ENCODE results near the gene LCP1. TPM values are rescaled to one million over a fixed set of nuclear protein-coding genes. Genes with fewer than 3 reads are reported as not detected.
A peak's percentile ranks its signal among the peaks of the same experiment; 100 is the strongest.

The LCP1 gene
- total and polyA plus RNA-seq, 5 experiments from 2014 or later, result 391 to 1,034 (median 834) TPM

GRCh38 chr13:46103037-46103436 lies 78.9 kb downstream of the LCP1 start:
- Mint-ChIP-seq H3K36me3 (no peaks in the 10 kb centered on the region), H3K4me1 (peaks cover 0 to 17% (median 9%) of the 10 kb centered on the region in 4 donors), H3K4me3 (no peak overlapping the region), H3K9me3 (no peaks in the 10 kb centered on the region), H3K27me3 (peaks cover 0 to 7% (median 2%) of the 10 kb centered on the region in 5 donors), H3K27ac (no peak overlapping the region)
- no peak for DNase-seq
- POLR2A ChIA-PET, result no interaction called here
- no peak for ATAC-seq

GRCh38 chr13:46102255-46102605 lies 79.7 kb downstream of the LCP1 start:
- DNase-seq, result no peak
- H3K27ac Mint-ChIP-seq, result no peak overlapping the region
- POLR2A ChIA-PET, result no interaction called here
- no peaks in the 10 kb centered on the region for H3K9me3 Mint-ChIP-seq
- H3K27me3 Mint-ChIP-seq, result no peaks in the 10 kb centered on the region
- no peak for ATAC-seq
- H3K4me1 Mint-ChIP-seq, result peaks cover 0 to 14% (median 5%) of the 10 kb centered on the region in 4 donors
- H3K4me3 Mint-ChIP-seq, result no peak overlapping the region
- no peaks in the 10 kb centered on the region for H3K36me3 Mint-ChIP-seq

GRCh38 chr13:46101484-46102254 lies 80.3 kb downstream of the LCP1 start:
- H3K27ac Mint-ChIP-seq, result no peak overlapping the region
- POLR2A ChIA-PET, result no interaction called here
- no peak for DNase-seq
- H3K27me3 Mint-ChIP-seq, result peaks cover 0 to 4% (median 2%) of the 10 kb centered on the region in 5 donors
- no peak for ATAC-seq
- no peaks in the 10 kb centered on the region for H3K9me3 Mint-ChIP-seq
- no peak overlapping the region for H3K4me3 Mint-ChIP-seq
- peaks cover 0 to 8% (median 0%) of the 10 kb centered on the region in 4 donors for H3K4me1 Mint-ChIP-seq
- H3K36me3 Mint-ChIP-seq, result no peaks in the 10 kb centered on the region

- Mint-ChIP-seq H3K4me3 (no peak overlapping the region), H3K4me1 (peaks cover 0 to 7% (median 0%) of the 10 kb centered on the region in 4 donors), H3K36me3 (no peaks in the 10 kb centered on the region), H3K27me3 (peaks cover 2 to 8% (median 8%) of the 10 kb centered on the region in 5 donors), H3K27ac (no peak overlapping the region), H3K9me3 (no peaks in the 10 kb centered on the region)
- POLR2A ChIA-PET, result no interaction called here
- no peak for DNase-seq
- ATAC-seq, result no peak
Measured at GRCh38 chr13:46101002-46101401, 81.0 kb downstream of the LCP1 start.

GRCh38 chr13:46100191-46100815 lies 81.7 kb downstream of the LCP1 start:
- no peak overlapping the region for H3K4me3 Mint-ChIP-seq
- H3K27ac Mint-ChIP-seq, result peak overlapping the region in 1 of 10 donors; percentile 1
- no peaks in the 10 kb centered on the region for H3K9me3 Mint-ChIP-seq
- H3K27me3 Mint-ChIP-seq, result peaks cover 2 to 12% (median 9%) of the 10 kb centered on the region in 5 donors
- POLR2A ChIA-PET, result no interaction called here
- H3K36me3 Mint-ChIP-seq, result no peaks in the 10 kb centered on the region
- ATAC-seq (no peak), DNase-seq (no peak)
- H3K4me1 Mint-ChIP-seq, result peaks cover 0 to 7% (median 0%) of the 10 kb centered on the region in 4 donors

GRCh38 chr13:46097663-46098062 lies 84.3 kb downstream of the LCP1 start:
- Mint-ChIP-seq H3K36me3 (no peaks in the 10 kb centered on the region), H3K4me3 (no peak overlapping the region), H3K27me3 (peaks cover 3 to 15% (median 10%) of the 10 kb centered on the region in 5 donors), H3K4me1 (peaks cover 0 to 7% (median 0%) of the 10 kb centered on the region in 4 donors), H3K9me3 (no peaks in the 10 kb centered on the region), H3K27ac (no peak overlapping the region)
- no peak for DNase-seq
- POLR2A ChIA-PET, result no interaction called here
- ATAC-seq, result no peak

- DNase-seq (no peak), ATAC-seq (no peak)
- no peak overlapping the region for H3K27ac Mint-ChIP-seq
- H3K9me3 Mint-ChIP-seq, result no peaks in the 10 kb centered on the region
- H3K4me1 Mint-ChIP-seq, result peaks cover 0 to 7% (median 0%) of the 10 kb centered on the region in 4 donors
- H3K4me3 Mint-ChIP-seq, result no peak overlapping the region
- peaks cover 3 to 18% (median 13%) of the 10 kb centered on the region in 5 donors for H3K27me3 Mint-ChIP-seq
- no peaks in the 10 kb centered on the region for H3K36me3 Mint-ChIP-seq
- POLR2A ChIA-PET, result no interaction called here
Measured at GRCh38 chr13:46097015-46097414, 85.0 kb downstream of the LCP1 start.

- Mint-ChIP-seq H3K4me3 (no peak overlapping the region), H3K4me1 (no peaks in the 10 kb centered on the region)
- POLR2A ChIA-PET, result no interaction called here
Measured at GRCh38 chr13:46094478-46094877, 87.5 kb downstream of the LCP1 start.

GRCh38 chr13:46088821-46089562 lies 93.0 kb downstream of the LCP1 start:
- Mint-ChIP-seq H3K27me3 (peaks cover 1 to 10% (median 6%) of the 10 kb centered on the region in 5 donors), H3K4me1 (no peaks in the 10 kb centered on the region), H3K27ac (no peak overlapping the region), H3K36me3 (no peaks in the 10 kb centered on the region), H3K4me3 (no peak overlapping the region), H3K9me3 (no peaks in the 10 kb centered on the region)
- DNase-seq (no peak), ATAC-seq (no peak)
- POLR2A ChIA-PET, result no interaction called here

More at GRCh38 chr13:46094478-46094877, 87.5 kb downstream of the LCP1 start:
- DNase-seq (no peak), ATAC-seq (no peak)
- H3K27me3 Mint-ChIP-seq, result peaks cover 3 to 18% (median 13%) of the 10 kb centered on the region in 5 donors
- H3K9me3 Mint-ChIP-seq, result no peaks in the 10 kb centered on the region
- H3K36me3 Mint-ChIP-seq, result no peaks in the 10 kb centered on the region
- peak overlapping the region in 1 of 10 donors; percentile 20 for H3K27ac Mint-ChIP-seq

GRCh38 chr13:46087481-46087880 lies 94.5 kb downstream of the LCP1 start:
- H3K27ac Mint-ChIP-seq, result no peak overlapping the region
- POLR2A ChIA-PET, result no interaction called here

GRCh38 chr13:46086985-46087384 lies 95.0 kb downstream of the LCP1 start:
- H3K27ac Mint-ChIP-seq, result no peak overlapping the region
- no peaks in the 10 kb centered on the region for H3K36me3 Mint-ChIP-seq
- H3K4me1 Mint-ChIP-seq, result no peaks in the 10 kb centered on the region
- DNase-seq, result no peak
- no peak overlapping the region for H3K4me3 Mint-ChIP-seq
- H3K27me3 Mint-ChIP-seq, result peaks cover 0 to 6% (median 1%) of the 10 kb centered on the region in 5 donors
- POLR2A ChIA-PET, result no interaction called here
- no peak for ATAC-seq
- H3K9me3 Mint-ChIP-seq, result no peaks in the 10 kb centered on the region

More at GRCh38 chr13:46087481-46087880, 94.5 kb downstream of the LCP1 start:
- Mint-ChIP-seq H3K36me3 (no peaks in the 10 kb centered on the region), H3K9me3 (no peaks in the 10 kb centered on the region), H3K4me3 (no peak overlapping the region), H3K4me1 (no peaks in the 10 kb centered on the region), H3K27me3 (peaks cover 1 to 8% (median 5%) of the 10 kb centered on the region in 5 donors)
- no peak for ATAC-seq
- no peak for DNase-seq

GRCh38 chr13:46086421-46086922 lies 95.5 kb downstream of the LCP1 start:
- no peaks in the 10 kb centered on the region for H3K9me3 Mint-ChIP-seq

GRCh38 chr13:46085737-46086136 lies 96.2 kb downstream of the LCP1 start:
- no peaks in the 10 kb centered on the region for H3K36me3 Mint-ChIP-seq
- no peaks in the 10 kb centered on the region for H3K4me1 Mint-ChIP-seq
- H3K27ac Mint-ChIP-seq, result no peak overlapping the region
- ATAC-seq, result no peak
- H3K4me3 Mint-ChIP-seq, result no peak overlapping the region
- DNase-seq, result no peak
- H3K27me3 Mint-ChIP-seq, result peaks cover 0 to 6% (median 1%) of the 10 kb centered on the region in 5 donors
- POLR2A ChIA-PET, result no interaction called here
- no peaks in the 10 kb centered on the region for H3K9me3 Mint-ChIP-seq

More at GRCh38 chr13:46086421-46086922, 95.5 kb downstream of the LCP1 start:
- Mint-ChIP-seq H3K4me1 (no peaks in the 10 kb centered on the region), H3K4me3 (no peak overlapping the region), H3K27ac (no peak overlapping the region), H3K36me3 (no peaks in the 10 kb centered on the region), H3K27me3 (peaks cover 0 to 6% (median 1%) of the 10 kb centered on the region in 5 donors)
- ATAC-seq (no peak), DNase-seq (no peak)
- POLR2A ChIA-PET, result no interaction called here

Data from naive thymus-derived CD8-positive, alpha-beta T cell (primary cell).